HG02884 (cell line): ENCODE data around the gene RERE.

ENCODE experiments used
- ATAC-seq: cut with Tn5 transposase; IDR thresholded peaks from one replicate; pipeline ENCODE4 v1.9.1; 2021; ENCODE audit warnings: mild to moderate bottlenecking, moderate library complexity; ENCODE audit not compliant: unreplicated experiment

Gene RERE

DNA sequence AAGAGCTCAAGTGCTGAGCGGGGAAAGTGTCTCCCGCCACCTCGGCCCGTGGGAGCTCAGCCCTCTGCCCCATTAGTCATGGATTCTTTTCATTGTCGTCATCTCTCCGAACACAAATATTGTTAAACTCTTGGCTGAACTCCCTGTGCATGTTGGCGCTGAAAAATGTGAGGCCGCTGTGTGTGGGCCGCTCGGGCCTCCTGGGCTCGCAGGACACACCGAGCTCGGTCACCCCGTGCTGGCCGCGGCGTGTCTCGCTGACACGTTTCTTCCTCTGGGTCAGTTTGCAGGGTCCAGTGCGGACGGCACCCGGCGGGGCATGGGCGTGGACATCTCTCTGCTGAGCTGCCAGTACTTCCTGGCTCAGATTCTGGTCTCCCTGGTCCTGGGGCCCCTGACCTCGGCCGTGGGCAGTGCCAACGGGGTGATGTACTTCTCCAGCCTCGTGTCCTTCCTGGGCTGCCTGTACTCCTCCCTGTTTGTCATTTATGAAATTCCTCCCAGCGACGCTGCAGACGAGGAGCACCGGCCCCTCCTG, 473.9 kb downstream of the RERE start:
- ATAC-seq = no peak

DNA sequence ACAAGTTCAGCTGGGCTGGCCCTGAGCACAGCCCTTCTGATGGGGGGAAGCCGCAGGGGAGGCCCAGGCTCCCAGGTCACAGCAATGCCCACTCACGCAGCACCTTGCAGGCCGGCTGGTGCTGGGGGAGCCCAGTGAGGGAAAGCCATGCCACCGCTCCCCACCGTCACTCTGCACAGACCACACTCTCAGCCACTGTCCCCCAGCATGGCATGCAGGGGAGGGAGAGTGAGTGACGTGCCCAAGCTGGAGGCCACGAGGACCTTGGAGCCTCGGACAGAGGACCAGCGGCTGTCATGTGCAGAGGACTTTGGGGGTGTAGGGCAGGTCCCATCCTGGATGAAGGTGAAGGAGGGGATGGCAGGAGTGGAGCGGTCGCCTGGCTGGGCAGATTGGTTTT, 474.4 kb downstream of the RERE start:
- no peak for ATAC-seq

DNA sequence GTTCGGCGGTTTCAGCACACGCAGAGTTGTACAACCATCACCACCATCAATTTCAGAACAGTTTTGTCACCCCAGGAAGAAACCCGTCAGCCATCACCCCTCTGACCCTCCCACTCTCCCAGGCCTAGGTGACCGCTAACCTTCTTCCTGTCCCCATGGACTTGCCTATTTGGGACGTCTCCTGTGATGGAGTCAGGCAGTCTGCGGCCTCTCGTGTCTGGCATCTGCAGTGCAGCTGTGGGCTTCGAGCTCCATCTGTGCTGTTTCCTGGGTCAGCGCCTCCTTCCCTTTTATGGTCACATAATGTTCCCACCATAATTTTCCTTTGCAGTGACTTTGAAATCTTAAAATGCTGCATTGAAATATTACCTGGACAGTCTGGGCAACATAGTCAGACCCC, 475.1 kb downstream of the RERE start:
- no peak for ATAC-seq

DNA sequence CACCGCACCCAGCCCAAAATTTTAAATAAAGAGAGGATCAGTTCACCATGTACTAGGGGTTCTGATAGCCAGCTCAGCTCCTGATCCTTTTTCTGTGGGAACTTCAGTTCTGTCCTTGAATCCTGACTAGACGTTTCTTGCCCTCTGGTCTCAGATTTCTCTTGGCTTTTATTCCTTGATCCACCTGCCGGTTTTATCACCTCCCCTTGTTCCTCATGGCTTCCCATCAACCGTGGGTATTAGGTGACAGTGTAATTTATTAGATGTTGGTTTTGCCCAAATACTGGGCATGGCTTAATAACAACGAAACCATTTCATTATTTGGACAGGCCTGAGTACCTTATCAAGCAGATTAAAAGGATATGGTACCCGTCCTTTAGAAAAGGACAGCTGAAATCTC, 477.0 kb downstream of the RERE start:
- no peak for ATAC-seq

DNA sequence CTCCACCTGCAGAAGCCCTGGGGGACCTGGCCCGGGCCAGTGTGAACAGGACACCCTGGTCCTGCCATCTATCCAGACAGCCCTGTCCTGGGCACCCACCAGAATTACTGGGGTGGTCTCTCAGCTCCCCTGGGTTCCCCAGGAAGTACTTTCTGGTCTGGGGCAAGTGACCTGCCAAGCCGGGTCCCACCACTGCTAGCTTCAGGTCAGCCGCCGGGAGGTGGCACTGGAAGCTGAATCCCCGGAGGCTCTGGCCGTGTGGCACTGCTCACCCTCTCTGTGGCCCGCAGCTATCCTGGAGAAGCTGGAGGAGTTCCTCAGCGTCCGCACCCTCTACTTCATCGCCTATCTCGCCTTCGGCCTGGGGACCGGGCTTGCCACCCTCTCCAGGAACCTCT, 478.2 kb downstream of the RERE start:
- ATAC-seq = no peak

DNA sequence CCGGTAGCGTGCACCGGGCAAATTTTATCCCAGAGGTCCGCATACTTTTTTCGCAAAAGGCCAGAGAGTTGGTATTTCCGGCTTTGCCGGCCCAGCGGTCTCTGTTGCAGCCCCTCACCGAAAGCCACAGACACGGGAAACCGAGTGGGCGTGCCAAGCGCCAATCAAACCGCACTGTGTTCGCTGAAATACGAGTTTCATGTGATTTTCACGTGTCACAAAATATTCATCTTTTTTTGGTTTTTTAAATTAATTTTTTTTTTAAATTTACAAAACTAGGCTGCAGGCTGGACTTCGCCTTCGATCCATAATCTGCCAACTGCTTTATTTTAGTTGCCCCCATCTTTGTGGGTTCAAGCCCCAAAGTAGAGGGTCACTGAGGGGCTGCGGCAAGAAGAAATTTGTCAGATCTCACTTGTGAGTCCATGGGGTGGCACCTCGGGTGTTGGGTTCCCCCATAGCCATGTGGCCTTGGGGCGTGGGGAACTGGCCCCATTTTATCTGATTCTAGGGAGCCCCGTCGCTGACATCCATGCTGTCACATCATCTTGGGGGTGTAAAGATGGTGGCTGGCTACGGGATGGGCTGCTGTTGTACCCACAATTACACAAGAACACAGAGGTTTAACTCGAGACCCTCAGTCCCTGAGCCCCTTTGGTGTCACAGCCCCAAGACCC, 478.8 kb downstream of the RERE start:
- ATAC-seq = no peak

DNA sequence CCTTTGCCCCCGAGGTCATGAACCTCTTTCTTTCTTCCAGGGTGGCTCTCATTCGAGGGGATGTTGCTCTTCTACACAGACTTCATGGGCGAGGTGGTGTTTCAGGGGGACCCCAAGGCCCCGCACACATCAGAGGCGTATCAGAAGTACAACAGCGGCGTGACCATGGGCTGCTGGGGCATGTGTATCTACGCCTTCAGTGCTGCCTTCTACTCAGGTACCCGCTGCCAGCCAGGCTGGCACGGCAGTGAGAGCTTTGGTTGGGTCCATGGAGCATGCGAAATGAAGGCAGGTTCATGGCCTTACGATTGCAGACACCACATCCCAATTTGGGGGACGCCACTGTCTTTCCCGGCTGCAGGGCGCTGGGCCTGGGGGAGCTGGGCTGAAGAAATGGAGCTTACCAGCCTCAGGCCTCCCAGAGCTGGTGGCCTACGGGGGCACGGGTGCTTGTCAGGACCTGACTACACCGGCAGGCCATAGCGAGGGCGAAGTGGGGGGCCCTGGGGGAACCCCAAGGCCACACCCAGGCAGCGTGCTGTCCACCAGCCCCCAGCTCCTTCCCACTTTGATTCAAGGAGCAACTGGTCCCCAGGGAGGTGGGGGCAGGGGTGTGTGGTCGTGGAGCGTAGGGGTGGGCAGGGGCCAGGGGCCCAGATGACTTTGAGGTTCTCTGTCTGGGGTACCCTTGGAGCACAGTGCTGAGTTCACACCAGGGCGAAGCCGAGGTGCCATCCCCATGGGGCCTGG, 479.5 kb downstream of the RERE start:
- ATAC-seq = no peak

DNA sequence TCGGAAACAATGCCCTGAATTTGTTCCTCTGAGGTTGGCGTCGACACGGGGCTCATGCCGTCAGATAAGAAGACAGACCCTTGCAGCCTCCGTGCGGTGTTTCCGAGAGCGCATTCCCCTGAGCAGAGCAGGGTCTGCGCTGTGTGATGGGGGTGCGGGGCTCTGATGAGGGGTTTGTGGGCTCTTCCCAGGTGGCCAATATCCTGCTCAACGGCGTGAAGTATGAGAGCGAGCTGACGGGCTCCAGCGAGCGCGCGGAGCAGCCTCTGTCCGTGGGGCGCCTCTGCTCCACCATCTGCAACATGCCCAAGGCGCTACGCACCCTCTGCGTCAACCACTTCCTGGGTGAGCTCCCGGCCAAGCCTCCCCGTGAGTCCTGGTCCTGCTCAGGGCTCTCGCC, 482.2 kb downstream of the RERE start:
- no peak for ATAC-seq

DNA sequence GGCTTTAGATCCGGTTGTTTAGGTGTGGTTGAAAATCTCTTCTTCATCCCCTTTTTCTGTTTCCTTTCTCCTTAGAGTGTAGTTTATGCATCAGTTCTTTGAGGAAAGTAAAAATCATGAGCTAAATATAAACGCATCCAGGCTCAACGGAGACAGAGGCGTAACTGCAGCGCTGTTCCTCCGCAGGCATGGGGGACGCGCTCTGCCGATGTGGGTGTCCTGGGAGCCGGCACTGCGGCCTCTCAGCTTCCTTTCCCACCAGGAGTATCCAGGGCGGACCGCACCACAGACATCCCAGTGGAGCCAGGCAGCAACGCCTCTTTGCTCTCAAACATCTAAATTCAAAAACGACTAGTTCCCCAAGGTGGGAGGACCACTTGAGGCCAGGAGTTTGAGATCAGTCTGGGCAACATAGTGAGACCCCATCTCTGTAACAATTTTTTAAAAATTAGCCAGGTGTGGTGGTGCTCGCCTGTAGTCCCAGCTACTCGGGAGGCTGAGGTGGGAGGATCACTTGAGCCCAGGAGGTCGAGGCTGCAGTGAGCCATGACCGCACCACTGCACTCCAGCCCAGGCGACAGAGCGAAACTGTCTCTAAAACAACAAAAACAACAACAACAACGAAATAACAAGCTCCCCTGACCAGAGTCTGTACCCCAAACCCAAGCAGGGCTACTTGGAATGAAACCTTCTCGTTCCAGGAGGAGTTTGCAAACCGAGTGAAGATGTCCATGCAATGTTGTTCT, 483.2 kb downstream of the RERE start:
- ATAC-seq = no peak

DNA sequence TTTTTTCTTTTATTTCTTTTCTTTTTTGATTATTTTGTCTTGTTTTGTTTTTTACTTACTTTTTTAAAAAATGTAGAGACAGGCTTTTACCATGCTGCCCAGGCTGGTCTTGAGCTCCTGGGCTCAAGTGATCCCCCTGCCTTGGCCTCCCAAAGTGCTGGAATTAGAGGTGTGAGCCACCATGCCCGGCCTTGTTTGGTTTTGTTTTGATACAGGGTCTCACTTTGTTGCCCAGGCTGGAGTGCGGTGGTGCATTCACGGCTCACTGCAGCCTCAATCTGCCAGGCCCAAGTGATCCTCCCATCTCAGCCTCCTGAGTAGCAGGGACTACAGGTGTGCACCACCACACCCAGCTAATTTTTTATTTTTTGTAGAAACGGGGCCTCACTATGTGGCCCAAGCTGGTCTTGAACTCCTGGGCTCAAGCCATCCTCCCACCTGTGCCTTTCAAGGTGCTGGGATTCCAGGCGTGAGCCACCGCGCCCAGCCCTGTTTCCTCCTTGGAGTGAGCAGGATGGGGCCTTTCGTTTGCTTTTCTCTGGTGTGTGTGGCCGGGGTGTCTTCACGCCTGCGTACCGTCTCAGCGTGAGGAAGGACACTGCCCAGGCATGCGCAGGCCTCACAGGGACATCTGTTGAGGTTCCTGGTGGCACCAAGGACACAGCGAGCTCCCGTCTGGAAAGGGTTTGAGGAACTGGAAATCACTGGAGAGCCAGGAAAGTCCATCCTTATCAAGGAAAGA, 484.0 kb downstream of the RERE start:
- ATAC-seq = no peak

DNA sequence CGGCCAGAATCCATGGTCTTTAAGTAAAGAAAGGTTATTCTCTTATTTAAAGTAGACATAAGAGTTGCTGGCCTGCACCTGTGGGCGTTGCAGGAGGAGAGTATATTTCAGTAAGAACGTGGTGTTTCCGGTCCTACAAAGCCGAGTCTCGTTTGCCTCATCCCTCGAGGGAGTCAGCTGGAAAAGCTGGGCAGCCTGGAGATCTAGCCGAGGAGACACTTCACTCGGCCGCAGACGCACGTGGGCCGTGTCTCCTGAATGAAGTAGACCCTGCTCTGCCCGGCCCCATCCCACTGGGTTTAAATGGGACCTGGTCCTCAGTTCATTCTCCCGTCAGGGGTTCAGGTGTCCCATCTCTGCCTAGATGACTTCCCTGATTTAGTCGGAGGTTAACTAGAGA, 484.6 kb downstream of the RERE start:
- ATAC-seq = no peak

DNA sequence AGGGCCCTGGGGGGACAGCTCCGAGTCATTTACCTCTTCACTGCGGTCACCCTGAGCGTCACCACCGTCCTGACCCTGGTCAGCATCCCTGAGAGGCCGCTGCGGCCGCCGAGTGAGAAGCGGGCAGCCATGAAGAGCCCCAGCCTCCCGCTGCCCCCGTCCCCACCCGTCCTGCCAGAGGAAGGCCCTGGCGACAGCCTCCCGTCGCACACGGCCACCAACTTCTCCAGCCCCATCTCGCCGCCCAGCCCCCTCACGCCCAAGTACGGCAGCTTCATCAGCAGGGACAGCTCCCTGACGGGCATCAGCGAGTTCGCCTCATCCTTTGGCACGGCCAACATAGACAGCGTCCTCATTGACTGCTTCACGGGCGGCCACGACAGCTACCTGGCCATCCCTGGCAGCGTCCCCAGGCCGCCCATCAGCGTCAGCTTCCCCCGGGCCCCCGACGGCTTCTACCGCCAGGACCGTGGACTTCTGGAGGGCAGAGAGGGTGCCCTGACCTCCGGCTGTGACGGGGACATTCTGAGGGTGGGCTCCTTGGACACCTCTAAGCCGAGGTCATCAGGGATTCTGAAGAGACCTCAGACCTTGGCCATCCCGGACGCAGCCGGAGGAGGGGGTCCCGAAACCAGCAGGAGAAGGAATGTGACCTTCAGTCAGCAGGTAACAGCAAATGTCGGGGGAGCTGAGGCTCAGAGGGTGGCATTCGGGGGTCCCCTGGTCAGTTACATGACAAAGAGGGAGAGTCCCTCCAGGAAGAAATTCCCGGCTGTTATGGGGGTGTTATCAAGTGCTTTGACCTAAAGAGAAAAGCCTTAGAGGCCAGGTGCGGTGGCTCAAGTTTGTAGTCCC, 486.9 kb downstream of the RERE start:
- ATAC-seq = no peak

DNA sequence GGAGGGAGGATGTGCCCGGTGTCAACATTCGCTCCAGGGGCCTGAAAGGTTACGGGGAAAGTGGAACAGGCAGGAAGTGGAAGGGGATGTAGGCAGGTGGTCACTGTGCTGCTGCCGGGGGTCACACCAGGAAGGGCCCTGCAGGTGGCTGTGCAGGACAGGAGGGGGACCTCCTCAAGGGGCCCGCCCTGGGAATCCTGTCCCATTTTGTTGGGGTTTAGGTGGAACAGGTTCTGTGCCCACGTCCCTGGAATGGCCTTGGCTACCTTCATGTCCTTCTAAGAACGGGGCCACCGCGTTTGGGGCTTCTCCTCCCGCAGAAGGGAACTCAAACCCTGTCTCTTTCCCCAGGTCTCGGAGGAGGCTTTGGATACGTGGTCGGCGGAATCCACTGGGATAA, 487.6 kb downstream of the RERE start:
- no peak for ATAC-seq

DNA sequence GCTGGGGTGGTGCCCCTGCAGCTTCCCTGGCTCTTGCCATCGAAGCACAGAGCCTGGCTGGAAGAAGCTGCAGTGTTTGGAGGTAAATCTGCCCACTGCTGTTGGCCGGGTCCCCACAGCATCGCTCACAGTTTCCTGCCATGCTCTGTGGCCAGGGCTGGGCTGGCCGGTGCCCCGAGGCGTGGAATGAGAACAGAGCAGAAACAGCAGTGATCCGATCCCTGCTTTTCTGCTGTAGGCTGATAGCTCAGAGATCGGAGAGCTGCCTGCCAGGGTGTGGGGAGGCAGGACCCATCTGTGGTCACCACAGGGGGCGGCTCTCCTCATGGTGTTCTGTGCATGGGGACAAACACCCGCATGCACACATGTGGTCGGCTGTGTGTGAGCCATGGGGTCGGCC, 488.0 kb downstream of the RERE start:
- ATAC-seq = no peak

DNA sequence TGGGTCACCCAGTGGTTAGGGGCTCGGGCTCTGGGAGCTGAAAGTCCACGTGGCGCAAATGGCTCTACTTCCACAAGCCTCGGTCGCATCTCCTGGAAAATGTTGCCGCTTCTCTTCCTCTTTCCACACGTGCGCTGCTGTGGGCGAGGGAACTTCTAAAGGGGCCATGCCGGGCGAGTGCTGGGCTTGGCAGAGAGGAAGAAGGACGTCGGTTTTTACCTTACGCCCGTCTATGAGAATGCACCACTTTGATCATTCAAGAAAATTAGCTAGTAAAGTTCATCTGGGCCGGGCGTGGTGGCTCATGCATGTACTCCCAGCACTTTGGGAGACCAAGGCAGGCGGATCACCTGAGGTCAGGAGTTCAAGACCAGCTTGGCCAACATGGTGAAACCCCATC, 489.2 kb downstream of the RERE start:
- ATAC-seq = no peak

DNA sequence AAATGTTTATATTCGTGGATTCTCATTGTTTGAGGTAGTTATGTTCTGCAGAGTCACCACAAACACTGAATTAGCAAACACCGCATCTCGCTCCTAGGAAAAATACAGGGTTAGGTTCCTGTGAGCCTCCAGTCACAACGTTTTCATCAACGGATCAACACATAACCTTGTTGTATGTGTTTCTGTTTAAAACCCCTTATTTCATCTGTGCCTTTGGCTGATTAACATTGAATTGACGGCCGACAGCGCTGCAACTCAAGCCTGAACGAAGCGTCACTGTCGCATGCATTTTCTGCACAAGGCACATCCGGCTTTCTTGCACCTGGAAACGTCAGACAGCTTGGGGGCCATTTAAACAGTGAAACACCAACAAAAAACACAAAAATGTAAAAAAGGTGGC, 491.2 kb downstream of the RERE start:
- no peak for ATAC-seq

DNA sequence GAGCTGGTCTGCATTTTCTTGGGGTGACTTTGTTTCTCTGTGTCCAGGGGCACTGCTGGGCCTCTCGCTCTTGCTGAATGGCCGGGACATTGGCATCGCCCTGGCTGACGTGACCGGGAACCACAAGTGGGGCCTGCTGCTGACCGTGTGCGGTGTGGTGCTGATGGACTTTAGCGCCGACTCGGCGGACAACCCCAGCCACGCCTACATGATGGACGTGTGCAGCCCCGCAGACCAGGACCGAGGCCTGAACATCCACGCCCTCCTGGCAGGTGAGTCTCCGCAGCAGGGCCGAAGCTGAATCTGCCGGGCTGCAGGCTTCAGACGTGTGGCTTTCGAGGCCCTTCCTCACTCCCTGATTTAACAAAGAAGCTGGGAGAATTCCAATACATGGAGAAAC, 491.7 kb downstream of the RERE start:
- no peak for ATAC-seq

DNA sequence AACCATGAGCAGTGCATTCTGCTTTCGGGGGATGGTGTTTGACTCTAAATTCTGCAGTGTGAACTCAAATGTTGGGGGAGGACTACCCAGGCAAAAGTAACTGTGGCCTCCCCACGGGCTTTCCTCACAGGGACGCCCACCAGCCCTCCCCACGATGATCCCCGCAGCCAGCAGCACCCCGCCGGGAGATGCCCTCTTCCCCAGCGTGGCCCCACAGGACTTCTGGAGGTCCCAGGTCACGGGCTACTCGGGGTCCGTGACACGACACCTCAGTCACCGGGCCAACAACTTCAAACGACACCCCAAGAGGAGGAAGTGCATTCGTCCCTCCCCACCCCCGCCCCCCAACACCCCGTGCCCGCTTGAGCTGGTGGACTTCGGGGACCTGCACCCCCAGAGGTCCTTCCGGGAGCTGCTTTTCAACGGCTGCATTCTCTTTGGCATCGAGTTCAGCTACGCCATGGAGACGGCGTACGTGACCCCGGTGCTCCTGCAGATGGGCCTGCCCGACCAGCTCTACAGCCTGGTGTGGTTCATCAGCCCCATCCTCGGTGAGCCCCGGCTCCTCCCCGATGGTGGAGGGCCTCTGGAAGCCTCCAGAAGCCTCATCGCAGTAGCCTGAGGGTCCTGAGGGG, 493.1 kb downstream of the RERE start:
- no peak for ATAC-seq

DNA sequence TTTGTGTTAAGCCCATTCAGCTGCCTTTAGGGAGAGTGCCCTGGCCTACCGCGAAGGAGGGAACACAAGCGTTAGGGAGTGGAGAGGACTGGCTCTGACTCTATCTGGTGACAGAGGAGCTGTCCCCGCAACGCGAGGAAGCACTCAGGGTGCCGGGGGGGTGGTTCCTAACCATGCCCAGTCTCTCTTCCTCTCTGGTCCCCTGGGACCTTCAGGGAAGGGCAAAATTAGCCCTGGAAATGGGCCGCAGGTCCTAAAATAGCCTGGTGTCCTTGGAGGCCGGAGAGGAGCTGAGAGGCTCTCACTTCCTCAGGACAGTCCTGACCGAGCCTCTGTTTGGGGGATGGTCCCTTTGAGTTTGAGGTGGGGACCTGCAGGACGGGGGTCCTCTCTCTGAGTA, 493.7 kb downstream of the RERE start:
- no peak for ATAC-seq

DNA sequence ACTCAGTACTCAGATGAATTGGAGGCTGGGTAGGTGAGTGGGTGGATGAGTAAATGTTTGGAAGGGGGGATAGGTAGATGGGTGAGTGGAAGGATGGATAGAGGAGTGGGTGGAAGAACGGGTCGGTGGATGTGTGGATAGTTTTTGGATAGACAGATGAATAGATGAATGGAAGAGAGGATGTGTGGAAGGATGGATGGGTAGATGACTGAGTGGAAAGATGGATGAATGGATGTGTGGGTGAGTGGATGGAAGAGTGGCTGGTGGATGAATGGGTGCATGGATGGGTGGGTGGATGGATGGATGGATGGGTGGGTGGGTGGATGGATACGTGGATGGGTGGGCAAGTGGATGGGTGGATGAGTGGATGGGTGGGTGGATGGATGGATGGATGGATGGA, 495.8 kb downstream of the RERE start:
- ATAC-seq = no peak
